Measurements from ENCODE around the gene DCAF5.

GRCh38 chr14:69036757-69037506 lies 116.0 kb downstream of the DCAF5 start:
- TF ChIP-seq CTCF (IDR thresholded peaks at IDR 0.05) (no peak), EP300 (IDR thresholded peaks at IDR 0.05; ENCODE audit: low read depth) (no peak)

All from transverse colon (tissue), 3 donors.